Activated naive CD4-positive, alpha-beta T cell treated with anti-CD3 and anti-CD28 coated beads, Interleukin-2, amount 50 U/mL, for 72 hours (primary cell): ENCODE results near the gene CELF3. TPM values are rescaled to one million over a fixed set of nuclear protein-coding genes. Genes with fewer than 3 reads are reported as not detected.

Experiments used
- ATAC-seq, 2 donors: fragments of 150-1000 bp; cut with Tn5 transposase; 2 replicates each; pipeline ENCODE4 v1.10.0; 2021; ENCODE audit warnings: mild to moderate bottlenecking in 2 of 2, moderate library complexity in 2 of 2
- DNase-seq, 2 donors: peaks; one replicate each; pipeline ENCODE4 v3.0.0; 2021 to 2022; ENCODE audit warnings: low spot score in 2 of 2
- H3K27ac Mint-ChIP-seq, 2 donors: one replicate each; pipeline ENCODE4 v1.8.0; 2022; ENCODE audit warnings: mild to moderate bottlenecking in 2 of 2, mixed read lengths in 2 of 2
- H3K36me3 Mint-ChIP-seq, 2 donors: one replicate each; pipeline ENCODE4 v1.8.0; 2022; ENCODE audit warnings: mixed read lengths in 2 of 2
- H3K9me3 Mint-ChIP-seq, 2 donors: one replicate each; pipeline ENCODE4 v1.8.0; 2022; ENCODE audit warnings: mixed read lengths in 2 of 2
- total RNA-seq, 2 donors: library from RNA; stranded (reverse); gene quantifications; one replicate each; pipeline ENCODE4 v1.2.3, GENCODE V29; 2022

CELF3 gene
- total RNA-seq, 2 donors from 2014 or later, result not detected

DNA sequence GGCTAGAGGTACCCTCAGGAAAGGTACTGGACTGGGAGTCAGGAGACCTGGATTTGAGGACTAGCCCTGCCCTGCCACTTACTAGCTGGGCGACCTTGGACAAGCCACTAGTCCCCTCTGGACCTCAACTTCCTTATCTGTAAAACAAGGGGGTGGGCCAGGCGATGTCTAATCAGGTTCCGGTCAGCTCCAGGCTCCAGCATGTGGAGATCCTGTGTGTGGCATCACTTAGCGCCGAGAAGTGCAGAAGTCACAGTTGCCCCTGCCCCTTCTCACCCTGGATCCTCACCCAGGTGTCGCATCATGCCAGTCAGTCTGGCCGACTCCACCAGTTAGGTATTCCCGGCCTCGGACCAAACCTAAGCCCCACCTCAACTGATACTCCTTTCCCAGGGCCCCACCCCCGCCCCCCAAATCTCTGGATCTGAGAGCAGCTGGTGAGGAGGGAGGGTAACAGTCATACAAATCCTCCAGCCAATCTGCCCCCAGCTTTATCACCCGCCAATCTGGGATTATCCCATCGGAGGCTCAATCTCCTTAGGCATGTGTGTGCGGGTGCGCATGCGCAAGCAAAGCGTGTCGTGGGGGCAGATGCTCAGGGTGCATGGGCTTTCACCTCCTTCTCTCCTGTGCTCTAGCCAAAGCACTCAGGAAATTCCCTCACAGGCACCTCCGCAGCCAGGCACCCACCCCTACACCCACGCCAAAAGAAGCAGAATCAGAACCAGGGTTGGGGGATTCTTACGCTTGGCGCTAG, 5.4 kb downstream of the CELF3 start:
- no peak overlapping the region for H3K27ac Mint-ChIP-seq
- no peaks in the 10 kb centered on the region for H3K36me3 Mint-ChIP-seq
- no peak for DNase-seq
- H3K9me3 Mint-ChIP-seq, result no peaks in the 10 kb centered on the region
- ATAC-seq, result no peak

DNA sequence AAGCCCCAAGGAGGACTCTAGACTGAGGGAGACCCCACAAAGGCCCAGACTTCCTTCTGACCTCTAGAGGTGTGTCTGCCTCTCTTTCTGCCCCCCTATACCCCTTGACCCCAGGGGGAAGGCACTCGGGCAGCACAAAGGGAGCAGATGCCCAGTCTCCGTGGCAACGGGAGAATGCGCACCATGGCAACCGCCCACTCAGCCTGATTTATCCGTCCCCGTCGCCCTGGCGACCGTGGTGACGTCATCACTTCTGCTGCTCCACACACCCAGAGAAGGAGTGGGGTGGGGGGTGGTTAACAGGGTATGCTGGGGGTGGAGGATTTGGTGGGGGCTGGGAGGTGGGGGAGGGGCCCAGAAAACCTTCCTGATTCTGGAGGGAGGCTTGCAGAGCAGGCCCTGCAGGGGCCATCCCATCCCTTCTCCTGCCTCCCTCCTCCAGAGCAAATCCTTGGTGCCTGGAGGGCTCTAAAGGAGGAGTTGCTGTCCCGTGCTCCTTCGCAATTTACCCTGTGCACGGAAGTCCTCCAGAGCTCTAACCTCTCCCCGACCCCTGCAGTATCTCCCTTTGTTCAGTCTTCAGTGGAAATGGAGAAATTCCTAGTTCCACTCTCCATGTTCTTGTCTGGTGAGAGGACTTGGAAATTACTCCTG, 6.3 kb downstream of the CELF3 start:
- ATAC-seq, result peak; percentile 9 to 29

GRCh38 chr1:151708891-151709290, 7.7 kb downstream of the CELF3 start:
- Mint-ChIP-seq H3K36me3 (no peaks in the 10 kb centered on the region), H3K9me3 (no peaks in the 10 kb centered on the region), H3K27ac (no peak overlapping the region)
- ATAC-seq (no peak), DNase-seq (no peak)

More for the DNA sequence above, 6.3 kb downstream of the CELF3 start:
- no peaks in the 10 kb centered on the region for H3K36me3 Mint-ChIP-seq
- H3K9me3 Mint-ChIP-seq, result no peaks in the 10 kb centered on the region
- H3K27ac Mint-ChIP-seq, result no peak overlapping the region
- no peak for DNase-seq

DNA sequence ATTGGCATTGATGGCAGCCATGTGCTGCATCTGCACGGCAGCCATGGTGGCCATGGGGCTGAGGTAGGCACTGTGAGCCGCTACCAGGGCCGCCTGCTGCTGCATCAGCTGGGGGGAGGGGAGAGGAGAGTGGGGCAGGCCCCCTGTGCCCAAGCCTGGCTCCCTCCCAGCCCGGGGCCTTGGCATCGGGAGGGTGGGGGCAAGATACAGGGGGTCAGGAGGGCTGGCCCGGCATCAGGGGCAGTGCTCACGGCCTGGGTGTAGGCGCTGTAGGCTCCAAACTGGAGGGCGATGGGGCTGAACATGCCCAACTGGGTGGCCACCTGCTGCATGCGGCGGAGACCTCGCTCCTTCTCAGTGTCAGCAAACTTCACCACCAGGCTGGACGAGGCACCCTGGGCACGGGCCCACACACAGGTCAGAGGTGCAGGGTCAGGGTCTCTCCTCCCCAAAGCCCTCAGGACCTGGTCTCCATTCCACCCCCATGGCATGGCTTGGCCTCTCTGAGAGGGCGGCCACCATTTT, 9.0 kb downstream of the CELF3 start:
- H3K9me3 Mint-ChIP-seq, result no peaks in the 10 kb centered on the region
- ATAC-seq (no peak), DNase-seq (no peak)
- H3K27ac Mint-ChIP-seq, result no peak overlapping the region
- no peaks in the 10 kb centered on the region for H3K36me3 Mint-ChIP-seq

DNA sequence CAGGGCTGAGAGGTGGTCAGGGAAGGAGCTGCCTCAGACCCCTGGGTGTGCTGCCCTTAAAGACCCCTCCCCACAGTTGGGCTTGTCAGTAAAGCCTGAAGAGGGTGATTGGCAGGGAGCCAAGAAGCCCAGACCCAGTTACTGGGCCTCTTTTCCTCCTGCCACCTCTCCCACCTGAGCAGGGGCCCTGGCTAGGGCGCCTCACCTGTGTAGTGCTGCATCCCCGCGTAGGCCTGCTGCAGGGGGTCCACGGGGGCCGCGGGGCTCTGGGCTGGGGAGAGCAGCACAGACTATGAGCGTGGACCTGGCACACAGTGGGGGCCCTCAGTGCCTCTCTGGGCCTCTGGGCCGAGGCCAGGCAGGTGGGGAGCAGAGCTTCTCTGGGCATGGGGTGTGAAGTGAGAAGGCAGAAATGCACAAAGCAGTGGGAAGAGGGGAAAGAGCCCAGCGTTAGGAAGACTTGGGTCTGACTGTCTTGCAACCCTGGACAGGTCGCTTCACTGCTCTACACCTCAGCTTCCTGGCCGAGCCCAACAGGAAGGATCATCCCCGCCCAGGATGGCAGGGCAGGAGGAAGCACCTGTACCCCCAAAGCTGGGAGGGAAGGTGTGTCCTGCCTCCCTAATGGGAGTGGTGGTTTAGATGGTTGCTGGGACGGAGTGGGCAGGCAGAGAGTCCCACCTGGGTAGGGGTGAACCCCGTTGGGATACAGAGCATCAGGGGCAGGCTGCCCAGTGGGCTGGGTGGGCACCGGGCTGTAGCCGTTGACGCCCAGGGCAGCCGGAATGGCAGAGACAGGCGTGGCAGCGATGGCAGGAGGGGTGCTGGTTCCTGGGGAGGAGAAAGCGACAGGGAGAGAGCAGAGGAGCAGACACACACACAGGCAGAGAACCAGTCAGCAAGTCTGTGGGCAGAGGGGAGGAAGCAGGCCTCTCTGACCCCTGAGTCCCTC, 9.9 kb downstream of the CELF3 start:
- Mint-ChIP-seq H3K27ac (peak overlapping the region; percentile 9 to 32), H3K36me3 (no peaks in the 10 kb centered on the region), H3K9me3 (no peaks in the 10 kb centered on the region)
- ATAC-seq (peak in 1 of 2 donors; percentile 13), DNase-seq (no peak)

- ATAC-seq, result peak in 1 of 2 donors; percentile 27
- Mint-ChIP-seq H3K27ac (peak overlapping the region in 1 of 2 donors; percentile 72), H3K9me3 (no peaks in the 10 kb centered on the region), H3K36me3 (no peaks in the 10 kb centered on the region)
- no peak for DNase-seq
Observed at GRCh38 chr1:151705753-151706463, 10.7 kb downstream of the CELF3 start.

DNA sequence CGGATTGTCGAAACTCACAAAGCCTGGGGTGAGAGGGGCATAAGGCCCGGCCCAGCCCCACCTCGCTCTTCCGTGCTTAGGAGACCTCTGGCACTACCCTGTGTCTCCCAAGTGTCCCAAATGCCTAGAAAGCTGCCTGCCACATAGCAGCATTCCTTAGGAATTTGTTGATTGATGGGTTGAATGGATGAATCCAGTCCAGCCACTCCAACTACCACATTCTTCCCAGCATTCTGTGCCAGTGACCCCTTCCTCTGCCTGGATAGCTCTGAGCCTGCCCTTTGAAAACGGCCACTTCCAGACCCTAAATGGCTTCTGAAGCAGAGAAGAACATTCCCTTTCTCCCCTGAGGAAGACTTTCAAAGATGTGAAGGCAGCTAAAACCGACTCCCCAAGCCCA, 11.5 kb downstream of the CELF3 start:
- DNase-seq (no peak), ATAC-seq (no peak)
- Mint-ChIP-seq H3K36me3 (peaks cover 0 to 1% of the 10 kb centered on the region in 2 donors), H3K9me3 (no peaks in the 10 kb centered on the region), H3K27ac (no peak overlapping the region)

DNA sequence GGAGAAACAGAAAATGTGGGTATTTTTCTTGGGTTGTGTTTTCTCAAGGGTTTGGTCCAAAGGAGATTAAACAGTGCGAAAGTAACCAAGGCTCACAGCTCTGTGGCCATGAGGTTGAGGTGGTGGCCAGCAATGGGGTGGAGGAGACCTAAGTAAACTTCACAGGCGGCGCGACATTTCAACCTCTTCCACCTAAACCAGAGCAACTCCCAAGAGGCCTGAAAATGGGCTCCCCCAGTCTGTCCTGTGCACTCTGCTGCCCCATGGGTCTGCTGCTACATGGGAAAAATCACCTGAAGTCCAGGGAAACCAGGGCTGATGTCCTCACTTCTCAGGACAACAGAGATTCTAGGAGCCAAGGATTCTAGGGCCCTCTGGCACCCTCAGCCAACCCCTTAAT, 12.4 kb downstream of the CELF3 start:
- H3K27ac Mint-ChIP-seq, result no peak overlapping the region
- DNase-seq (no peak), ATAC-seq (no peak)
- H3K9me3 Mint-ChIP-seq, result no peaks in the 10 kb centered on the region
- peaks cover 0 to 6% of the 10 kb centered on the region in 2 donors for H3K36me3 Mint-ChIP-seq

- peaks cover 0 to 6% of the 10 kb centered on the region in 2 donors for H3K36me3 Mint-ChIP-seq
- H3K27ac Mint-ChIP-seq, result no peak overlapping the region
- ATAC-seq, result no peak
- no peaks in the 10 kb centered on the region for H3K9me3 Mint-ChIP-seq
- DNase-seq, result no peak
Observed at GRCh38 chr1:151703813-151704212, 12.8 kb downstream of the CELF3 start.

GRCh38 chr1:151702936-151703335, 13.7 kb downstream of the CELF3 start:
- H3K27ac Mint-ChIP-seq, result peak overlapping the region in 1 of 2 donors; percentile 58
- no peak for ATAC-seq
- DNase-seq, result no peak
- H3K36me3 Mint-ChIP-seq, result peaks cover 0 to 6% of the 10 kb centered on the region in 2 donors
- H3K9me3 Mint-ChIP-seq, result no peaks in the 10 kb centered on the region

- no peaks in the 10 kb centered on the region for H3K9me3 Mint-ChIP-seq
- peaks cover 0 to 6% of the 10 kb centered on the region in 2 donors for H3K36me3 Mint-ChIP-seq
- no peak overlapping the region for H3K27ac Mint-ChIP-seq
- ATAC-seq (no peak), DNase-seq (no peak)
Observed at GRCh38 chr1:151701515-151701914, 15.1 kb downstream of the CELF3 start.

DNA sequence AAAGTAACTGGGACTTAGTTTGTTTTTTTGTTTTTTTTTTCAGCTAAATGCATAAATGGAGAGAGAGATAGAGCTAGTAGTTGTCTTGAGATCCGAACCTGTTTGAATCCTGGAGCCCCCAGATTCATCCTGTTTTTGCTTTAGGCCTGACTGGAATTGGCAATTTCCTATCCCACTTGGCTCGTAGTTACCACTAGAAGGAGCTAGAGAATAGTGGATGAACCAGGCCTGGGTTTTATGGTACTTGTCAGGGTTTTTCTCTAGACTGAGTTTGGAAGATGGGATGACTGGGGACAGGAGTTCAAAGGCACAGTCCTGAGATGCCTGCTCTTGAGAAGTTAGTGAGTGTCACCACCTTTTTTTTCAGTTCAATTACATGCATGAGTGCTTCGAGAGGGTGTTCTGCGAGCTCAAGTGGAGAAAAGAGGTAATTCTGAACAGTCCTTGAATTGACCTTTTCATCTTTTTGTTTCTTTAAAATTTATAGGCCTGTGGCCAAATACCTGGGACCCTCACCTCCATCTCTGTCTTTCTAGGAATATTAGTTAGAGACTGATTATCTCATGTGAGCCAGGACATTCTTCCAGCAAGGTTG, 23.4 kb downstream of the CELF3 start:
- Mint-ChIP-seq H3K36me3 (peaks cover 0 to 9% of the 10 kb centered on the region in 2 donors), H3K27ac (no peak overlapping the region), H3K9me3 (no peaks in the 10 kb centered on the region)
- no peak for ATAC-seq
- no peak for DNase-seq

DNA sequence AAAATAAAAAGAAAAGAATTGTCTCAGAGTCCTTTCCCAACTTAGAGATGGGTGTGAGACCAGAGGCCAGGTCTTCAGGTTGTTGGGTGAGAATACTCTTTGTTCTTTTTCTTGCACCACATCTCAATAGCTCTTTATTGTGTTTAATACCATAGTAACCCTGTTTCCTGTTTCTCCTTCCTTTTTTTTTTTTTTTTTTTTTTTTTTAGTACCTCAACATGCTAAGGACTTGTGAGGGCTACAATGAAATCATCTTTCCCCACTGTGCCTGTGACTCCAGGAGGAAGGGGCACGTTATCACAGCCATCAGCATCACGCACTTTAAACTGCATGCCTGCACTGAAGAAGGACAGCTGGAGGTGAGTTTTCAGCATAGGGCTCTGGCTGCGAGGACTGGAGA, 24.4 kb downstream of the CELF3 start:
- peaks cover 0 to 9% of the 10 kb centered on the region in 2 donors for H3K36me3 Mint-ChIP-seq
- ATAC-seq, result no peak

GRCh38 chr1:151689494-151689893, 27.1 kb downstream of the CELF3 start:
- no peak for ATAC-seq
- DNase-seq, result no peak
- no peak overlapping the region for H3K27ac Mint-ChIP-seq
- H3K9me3 Mint-ChIP-seq, result no peaks in the 10 kb centered on the region
- peaks cover 0 to 9% of the 10 kb centered on the region in 2 donors for H3K36me3 Mint-ChIP-seq

More for the DNA sequence above, 24.4 kb downstream of the CELF3 start:
- no peaks in the 10 kb centered on the region for H3K9me3 Mint-ChIP-seq
- H3K27ac Mint-ChIP-seq, result no peak overlapping the region
- DNase-seq, result no peak

DNA sequence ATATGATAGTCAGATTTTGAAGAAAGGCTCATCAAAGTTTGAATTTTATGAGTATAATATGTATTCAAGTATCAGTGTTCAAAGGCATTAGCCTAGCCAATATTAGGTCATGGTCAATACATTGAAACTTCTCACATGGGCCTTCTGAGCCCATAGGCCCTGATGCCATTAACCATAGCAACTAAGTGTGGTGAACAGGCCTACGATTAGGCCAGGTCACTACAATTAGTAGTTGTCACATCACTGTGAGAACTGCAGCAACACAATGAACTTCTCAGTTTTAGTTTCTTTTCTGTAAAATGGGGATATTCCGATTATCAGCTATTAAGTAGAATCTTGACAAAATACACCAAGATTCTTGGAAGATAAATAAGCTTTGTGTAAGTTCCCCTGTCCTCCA, 30.0 kb downstream of the CELF3 start:
- ATAC-seq (no peak), DNase-seq (no peak)
- no peaks in the 10 kb centered on the region for H3K9me3 Mint-ChIP-seq
- no peak overlapping the region for H3K27ac Mint-ChIP-seq
- H3K36me3 Mint-ChIP-seq, result no peaks in the 10 kb centered on the region

- H3K9me3 Mint-ChIP-seq, result no peaks in the 10 kb centered on the region
- DNase-seq, result no peak
- no peak overlapping the region for H3K27ac Mint-ChIP-seq
- H3K36me3 Mint-ChIP-seq, result no peaks in the 10 kb centered on the region
- no peak for ATAC-seq
Observed at GRCh38 chr1:151684128-151684527, 32.5 kb downstream of the CELF3 start.
